ENCODE data around the gene C11orf91.
"Not testable (repeated sequence)": the region's sequence is repeated elsewhere in the genome, so short reads cannot be mapped to it uniquely, and the experiment has no call there.

Gene C11orf91

DNA sequence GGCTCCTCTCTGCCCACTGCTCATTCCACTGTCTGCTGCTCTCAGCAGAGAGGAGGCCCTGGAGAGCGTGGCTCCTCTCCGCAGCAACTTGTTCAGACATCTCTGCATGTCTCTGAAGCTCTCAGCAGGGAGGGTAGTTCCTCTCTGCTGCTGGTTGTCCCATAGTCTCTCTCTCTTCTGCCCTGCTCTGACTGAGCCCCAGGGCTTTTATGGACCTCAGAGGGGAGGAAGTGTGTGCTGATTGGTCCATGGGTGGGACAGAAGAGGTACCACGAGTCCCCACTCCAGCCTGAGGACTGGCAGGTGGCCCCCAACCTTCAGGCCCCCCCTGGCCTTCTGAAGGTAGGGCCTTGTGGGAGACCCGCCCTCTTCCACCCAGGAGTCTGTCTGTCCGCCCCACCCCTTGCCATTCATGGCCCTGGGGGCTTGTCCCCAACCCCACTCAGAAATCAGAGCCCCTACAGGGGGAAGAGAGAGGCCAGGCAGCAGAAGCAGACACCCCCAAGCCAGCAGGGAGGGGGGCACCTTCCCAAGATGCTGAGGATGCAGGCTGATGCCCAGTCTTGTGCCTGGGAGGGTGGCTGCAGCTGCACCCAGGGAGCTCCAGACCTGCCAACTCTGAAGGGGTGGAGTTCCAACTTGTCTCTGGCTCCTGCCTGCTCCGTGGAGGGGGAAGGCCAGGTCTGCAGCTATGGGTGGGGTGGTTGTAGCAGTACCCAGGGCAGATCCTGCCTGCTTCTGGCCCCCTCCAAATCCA, 35.1 kb downstream of the C11orf91 start:
- Histone ChIP-seq H3K4me1 (ENCODE audit: control insufficient read depth in 1 of 2, insufficient read depth in 1 of 2, low read depth in 1 of 2, low read length in 1 of 2) (no peaks in the 10 kb centered on the region), H3K9me3 (no peaks in the 10 kb centered on the region), H3K27ac (no peak overlapping the region), H3K27me3 (peaks cover 38% of the 10 kb centered on the region), H3K4me3 (ENCODE audit: low read depth in 1 of 2, low read length in 1 of 2) (no peak overlapping the region), H3K36me3 (no peaks in the 10 kb centered on the region)
- TF ChIP-seq, protein P1, sequence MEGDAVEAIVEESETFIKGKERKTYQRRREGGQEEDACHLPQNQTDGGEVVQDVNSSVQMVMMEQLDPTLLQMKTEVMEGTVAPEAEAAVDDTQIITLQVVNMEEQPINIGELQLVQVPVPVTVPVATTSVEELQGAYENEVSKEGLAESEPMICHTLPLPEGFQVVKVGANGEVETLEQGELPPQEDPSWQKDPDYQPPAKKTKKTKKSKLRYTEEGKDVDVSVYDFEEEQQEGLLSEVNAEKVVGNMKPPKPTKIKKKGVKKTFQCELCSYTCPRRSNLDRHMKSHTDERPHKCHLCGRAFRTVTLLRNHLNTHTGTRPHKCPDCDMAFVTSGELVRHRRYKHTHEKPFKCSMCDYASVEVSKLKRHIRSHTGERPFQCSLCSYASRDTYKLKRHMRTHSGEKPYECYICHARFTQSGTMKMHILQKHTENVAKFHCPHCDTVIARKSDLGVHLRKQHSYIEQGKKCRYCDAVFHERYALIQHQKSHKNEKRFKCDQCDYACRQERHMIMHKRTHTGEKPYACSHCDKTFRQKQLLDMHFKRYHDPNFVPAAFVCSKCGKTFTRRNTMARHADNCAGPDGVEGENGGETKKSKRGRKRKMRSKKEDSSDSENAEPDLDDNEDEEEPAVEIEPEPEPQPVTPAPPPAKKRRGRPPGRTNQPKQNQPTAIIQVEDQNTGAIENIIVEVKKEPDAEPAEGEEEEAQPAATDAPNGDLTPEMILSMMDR (IDR thresholded peaks at IDR 0.05): no peak

DNA sequence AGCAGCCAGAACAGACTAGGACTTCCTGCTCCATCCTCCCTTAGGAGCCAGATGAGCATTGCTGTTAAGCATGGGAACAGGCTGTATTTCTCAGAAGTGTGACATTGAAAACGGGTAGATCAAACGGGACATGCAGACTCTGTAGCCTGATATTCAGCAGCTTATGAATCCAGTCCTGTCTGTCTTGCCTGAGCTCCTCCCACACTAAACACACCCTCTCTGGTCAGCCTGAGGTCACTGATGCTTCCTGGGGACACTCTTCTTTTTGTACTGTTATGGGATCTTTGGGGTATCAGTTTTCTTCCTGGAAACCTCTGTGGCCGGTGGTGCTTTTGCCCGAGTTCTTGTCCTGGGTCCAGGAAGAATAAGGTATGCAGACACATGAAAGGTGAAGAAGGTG, 35.8 kb downstream of the C11orf91 start:
- TF ChIP-seq, protein P1 (IDR thresholded peaks at IDR 0.05): no peak
- Histone ChIP-seq H3K9me3 (no peaks in the 10 kb centered on the region), H3K36me3 (no peaks in the 10 kb centered on the region), H3K27ac (no peak overlapping the region), H3K4me1 (ENCODE audit: control insufficient read depth in 1 of 2, insufficient read depth in 1 of 2, low read depth in 1 of 2, low read length in 1 of 2) (no peaks in the 10 kb centered on the region), H3K27me3 (peaks cover 34% of the 10 kb centered on the region), H3K4me3 (ENCODE audit: low read depth in 1 of 2, low read length in 1 of 2) (no peak overlapping the region)

DNA sequence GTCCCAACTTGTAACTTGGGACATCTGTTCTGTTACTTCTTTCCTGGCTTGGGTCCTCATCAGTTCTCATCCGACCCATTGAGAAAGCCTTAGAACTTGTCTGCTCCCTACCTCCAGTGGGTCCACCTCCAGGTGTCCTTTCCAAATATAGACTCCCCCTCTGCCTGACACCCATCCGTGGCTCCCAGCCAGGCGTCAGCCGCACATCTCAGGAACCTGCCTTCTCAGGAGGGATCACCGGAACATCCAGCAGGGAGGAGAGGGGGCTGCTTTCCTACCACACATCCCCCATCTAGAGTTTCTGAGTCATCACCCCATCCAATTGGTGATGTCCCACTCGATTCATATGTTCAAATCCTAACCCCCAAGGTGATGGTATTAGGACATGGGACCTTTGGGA, 36.5 kb downstream of the C11orf91 start:
- Histone ChIP-seq H3K27me3 (peaks cover 32% of the 10 kb centered on the region), H3K27ac (no peak overlapping the region), H3K36me3 (no peaks in the 10 kb centered on the region), H3K9me3 (no peaks in the 10 kb centered on the region), H3K4me3 (ENCODE audit: low read depth in 1 of 2, low read length in 1 of 2) (no peak overlapping the region), H3K4me1 (ENCODE audit: control insufficient read depth in 1 of 2, insufficient read depth in 1 of 2, low read depth in 1 of 2, low read length in 1 of 2) (no peaks in the 10 kb centered on the region)
- TF ChIP-seq, protein P1 (IDR thresholded peaks at IDR 0.05): no peak

DNA sequence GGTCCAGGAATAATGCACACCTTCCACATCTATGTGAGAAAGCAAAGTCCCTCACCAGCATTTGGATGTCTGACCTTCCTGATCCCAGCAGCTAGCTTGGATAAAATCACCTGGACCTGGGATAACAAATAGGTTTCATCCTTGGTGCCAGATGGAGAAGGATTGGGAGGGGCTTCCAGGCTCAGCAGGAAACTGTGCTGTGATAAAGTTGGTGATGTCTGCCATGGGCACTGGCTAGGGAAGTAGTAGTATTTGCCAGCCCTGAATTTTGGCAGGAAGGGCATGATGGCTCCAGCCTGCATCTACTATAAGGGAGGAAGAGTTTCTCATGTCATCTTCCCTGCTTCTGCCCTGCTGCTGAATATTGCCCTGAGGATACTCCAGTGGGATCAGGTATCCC, 37.5 kb downstream of the C11orf91 start:
- Histone ChIP-seq H3K36me3 (no peaks in the 10 kb centered on the region), H3K27ac (no peak overlapping the region), H3K9me3 (no peaks in the 10 kb centered on the region), H3K4me3 (ENCODE audit: low read depth in 1 of 2, low read length in 1 of 2) (no peak overlapping the region), H3K27me3 (peaks cover 37% of the 10 kb centered on the region), H3K4me1 (ENCODE audit: control insufficient read depth in 1 of 2, insufficient read depth in 1 of 2, low read depth in 1 of 2, low read length in 1 of 2) (no peaks in the 10 kb centered on the region)
- TF ChIP-seq, protein P1 (IDR thresholded peaks at IDR 0.05): no peak

DNA sequence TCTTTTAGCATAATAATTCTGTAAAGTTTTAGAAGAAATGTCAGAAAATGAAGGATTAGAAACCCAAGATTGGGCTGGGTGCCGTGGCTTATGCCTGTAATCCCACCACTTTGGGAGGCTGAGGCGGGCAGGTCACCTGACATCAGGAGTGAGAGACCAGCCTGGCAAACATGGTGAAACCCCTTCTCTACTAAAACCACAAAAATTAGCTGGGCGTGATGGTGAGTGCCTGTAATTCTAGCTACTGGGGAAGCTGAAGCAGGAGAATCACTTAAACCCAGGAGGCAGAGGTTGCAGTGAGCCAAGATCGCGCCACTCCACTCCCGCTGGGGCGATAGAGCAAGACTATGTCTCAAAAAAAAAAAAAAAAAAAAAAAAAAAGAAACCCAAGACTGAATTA, 39.1 kb downstream of the C11orf91 start:
- H3K4me1 ChIP-seq (ENCODE audit: control insufficient read depth in 1 of 2, insufficient read depth in 1 of 2, low read depth in 1 of 2, low read length in 1 of 2); H3K4me3 ChIP-seq (ENCODE audit: low read depth in 1 of 2, low read length in 1 of 2); H3K27ac ChIP-seq; H3K36me3 ChIP-seq; H3K9me3 ChIP-seq: not testable (repeated sequence)
- peaks cover 39% of the 10 kb centered on the region for H3K27me3 ChIP-seq

DNA sequence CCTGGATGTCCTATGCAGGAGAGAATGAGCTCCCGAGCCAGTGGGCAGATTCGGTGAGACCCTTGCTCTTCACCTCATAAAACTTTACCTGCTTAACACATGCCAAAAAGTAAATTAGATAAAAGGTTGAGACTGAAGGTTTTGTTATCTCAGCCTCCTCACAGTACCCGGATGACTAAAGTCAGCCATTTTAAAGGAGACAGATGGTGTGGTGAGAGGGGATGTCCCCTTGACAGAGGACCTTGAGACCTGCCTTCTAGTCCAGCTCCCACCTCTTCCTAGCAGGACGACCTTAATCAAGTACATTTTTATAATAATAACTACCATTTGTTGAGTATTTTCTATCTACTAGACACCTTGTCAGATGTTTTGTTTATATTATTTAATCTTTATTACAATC, 39.7 kb downstream of the C11orf91 start:
- peaks cover 40% of the 10 kb centered on the region for H3K27me3 ChIP-seq
- TF ChIP-seq, protein P1 (IDR thresholded peaks at IDR 0.05): no peak
- H3K27ac ChIP-seq: no peak overlapping the region
- no peaks in the 10 kb centered on the region for H3K4me1 ChIP-seq (ENCODE audit: control insufficient read depth in 1 of 2, insufficient read depth in 1 of 2, low read depth in 1 of 2, low read length in 1 of 2)
- no peaks in the 10 kb centered on the region for H3K36me3 ChIP-seq
- no peak overlapping the region for H3K4me3 ChIP-seq (ENCODE audit: low read depth in 1 of 2, low read length in 1 of 2)
- no peaks in the 10 kb centered on the region for H3K9me3 ChIP-seq
